ENCODE results near the gene KRT14. TPM values are rescaled to one million over a fixed set of nuclear protein-coding genes. Genes with fewer than 3 reads are reported as not detected.

The KRT14 gene
- polyA plus RNA-seq, 1 experiment, result 0.11 TPM

DNA sequence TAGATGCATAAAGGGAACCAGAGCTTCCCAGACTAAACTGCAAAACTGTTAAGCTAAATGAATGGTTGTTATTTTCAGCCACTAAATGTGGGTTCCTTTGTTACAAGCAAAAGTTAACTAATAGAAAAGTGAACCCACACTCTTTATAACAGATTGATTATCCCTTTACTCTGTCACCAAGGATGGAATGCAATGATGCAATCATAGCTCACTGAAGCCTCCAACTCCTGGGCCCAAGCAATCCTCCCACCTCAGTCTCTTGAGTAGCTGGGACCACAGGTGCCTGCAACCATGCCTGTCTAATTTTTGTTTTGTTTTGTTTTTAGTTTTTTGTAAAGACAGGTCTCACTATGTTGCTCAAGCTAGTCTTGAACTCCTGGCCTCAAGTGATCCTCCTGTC lies 21.4 kb downstream of the KRT14 start:
- Histone ChIP-seq H3K27me3 (ENCODE audit: control insufficient read depth, insufficient read depth, low read length) (peaks cover 15% of the 10 kb centered on the region), H3K36me3 (ENCODE audit: control insufficient read depth, insufficient read depth, low read length) (no peaks in the 10 kb centered on the region), H3K4me3 (ENCODE audit: low read depth, low read length) (no peak overlapping the region)
- CTCF ChIA-PET, result interaction anchor here (0.6 to 2.0 kb wide), 6 partner anchors 9 to 98 kb away, joined by 3 to 12 read pairs (median 6); no protein-coding TSS in a partner anchor
- TF ChIP-seq, protein P1, sequence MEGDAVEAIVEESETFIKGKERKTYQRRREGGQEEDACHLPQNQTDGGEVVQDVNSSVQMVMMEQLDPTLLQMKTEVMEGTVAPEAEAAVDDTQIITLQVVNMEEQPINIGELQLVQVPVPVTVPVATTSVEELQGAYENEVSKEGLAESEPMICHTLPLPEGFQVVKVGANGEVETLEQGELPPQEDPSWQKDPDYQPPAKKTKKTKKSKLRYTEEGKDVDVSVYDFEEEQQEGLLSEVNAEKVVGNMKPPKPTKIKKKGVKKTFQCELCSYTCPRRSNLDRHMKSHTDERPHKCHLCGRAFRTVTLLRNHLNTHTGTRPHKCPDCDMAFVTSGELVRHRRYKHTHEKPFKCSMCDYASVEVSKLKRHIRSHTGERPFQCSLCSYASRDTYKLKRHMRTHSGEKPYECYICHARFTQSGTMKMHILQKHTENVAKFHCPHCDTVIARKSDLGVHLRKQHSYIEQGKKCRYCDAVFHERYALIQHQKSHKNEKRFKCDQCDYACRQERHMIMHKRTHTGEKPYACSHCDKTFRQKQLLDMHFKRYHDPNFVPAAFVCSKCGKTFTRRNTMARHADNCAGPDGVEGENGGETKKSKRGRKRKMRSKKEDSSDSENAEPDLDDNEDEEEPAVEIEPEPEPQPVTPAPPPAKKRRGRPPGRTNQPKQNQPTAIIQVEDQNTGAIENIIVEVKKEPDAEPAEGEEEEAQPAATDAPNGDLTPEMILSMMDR (IDR thresholded peaks at IDR 0.05; ENCODE audit: insufficient read depth, low read depth, low read length), result no peak
- POLR2A ChIA-PET, result interaction anchor here (0.6 to 0.7 kb wide), 2 partner anchors 97 to 1531 kb away, joined by 3 to 4 read pairs; no protein-coding TSS in a partner anchor
- no peak for DNase-seq (ENCODE audit: low read depth)

DNA sequence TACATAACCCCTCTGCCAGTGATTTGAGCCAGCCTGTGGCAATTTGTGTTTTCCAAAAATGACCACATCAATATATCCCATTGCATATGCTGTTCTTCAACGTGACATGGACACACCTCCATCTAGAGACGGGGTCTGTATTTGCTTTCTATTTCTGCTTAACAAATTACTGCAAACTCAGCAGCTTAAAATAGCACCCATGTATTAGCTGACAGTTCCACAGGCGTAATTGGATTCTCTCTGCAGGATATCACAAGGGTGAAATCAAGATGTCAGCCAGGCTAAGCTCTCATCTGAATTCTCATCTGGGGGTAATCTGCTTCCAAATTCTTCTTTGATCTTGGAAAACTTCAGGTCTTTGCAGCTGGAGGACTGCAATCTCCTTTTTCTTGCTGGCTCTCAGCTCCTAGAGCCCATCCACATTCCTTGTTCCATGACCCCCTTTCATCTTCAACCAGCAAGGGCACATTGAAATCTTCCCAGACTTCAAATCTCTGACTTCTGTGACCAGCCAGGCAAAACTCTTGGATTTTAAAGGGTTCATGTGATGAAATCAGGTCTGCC lies 23.0 kb downstream of the KRT14 start:
- Histone ChIP-seq H3K4me3 (ENCODE audit: low read depth, low read length) (no peak overlapping the region), H3K36me3 (ENCODE audit: control insufficient read depth, insufficient read depth, low read length) (no peaks in the 10 kb centered on the region), H3K27me3 (ENCODE audit: control insufficient read depth, insufficient read depth, low read length) (peaks cover 10% of the 10 kb centered on the region)
- DNase-seq (ENCODE audit: low read depth), result no peak
- CTCF ChIA-PET, result interaction anchor here (0.7 to 1.4 kb wide), 2 partner anchors 14 to 85 kb away, joined by 4 read pairs; no protein-coding TSS in a partner anchor
- POLR2A ChIA-PET, result no interaction called here
- TF ChIP-seq, protein P1 (IDR thresholded peaks at IDR 0.05; ENCODE audit: insufficient read depth, low read depth, low read length), result no peak

DNA sequence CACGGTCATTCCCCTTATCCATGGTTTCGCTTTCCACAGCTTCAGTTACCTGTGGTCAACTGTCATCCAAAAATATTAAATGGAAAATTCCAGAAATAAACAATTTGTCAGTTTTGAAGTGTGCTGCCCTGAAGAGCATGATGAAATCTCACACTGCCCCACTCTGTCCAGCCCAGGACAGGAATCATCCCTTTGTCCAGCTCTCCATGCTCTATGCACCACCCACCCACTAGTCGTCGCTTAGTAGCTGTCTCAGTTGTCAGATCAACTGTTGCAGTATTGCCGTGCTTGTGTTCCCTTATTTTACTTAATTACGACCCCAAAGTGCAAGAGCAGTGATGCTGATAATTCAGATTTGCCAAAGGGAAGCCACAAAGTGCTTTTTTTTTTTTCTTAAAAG lies 25.1 kb downstream of the KRT14 start:
- TF ChIP-seq, protein P1 (IDR thresholded peaks at IDR 0.05; ENCODE audit: insufficient read depth, low read depth, low read length), result no peak
- DNase-seq (ENCODE audit: low read depth), result no peak
- ChIA-PET CTCF (no interaction called here), POLR2A (no interaction called here)
- no peaks in the 10 kb centered on the region for H3K36me3 ChIP-seq (ENCODE audit: control insufficient read depth, insufficient read depth, low read length)
- no peak overlapping the region for H3K4me3 ChIP-seq (ENCODE audit: low read depth, low read length)
- H3K27me3 ChIP-seq (ENCODE audit: control insufficient read depth, insufficient read depth, low read length), result peaks cover 9% of the 10 kb centered on the region

DNA sequence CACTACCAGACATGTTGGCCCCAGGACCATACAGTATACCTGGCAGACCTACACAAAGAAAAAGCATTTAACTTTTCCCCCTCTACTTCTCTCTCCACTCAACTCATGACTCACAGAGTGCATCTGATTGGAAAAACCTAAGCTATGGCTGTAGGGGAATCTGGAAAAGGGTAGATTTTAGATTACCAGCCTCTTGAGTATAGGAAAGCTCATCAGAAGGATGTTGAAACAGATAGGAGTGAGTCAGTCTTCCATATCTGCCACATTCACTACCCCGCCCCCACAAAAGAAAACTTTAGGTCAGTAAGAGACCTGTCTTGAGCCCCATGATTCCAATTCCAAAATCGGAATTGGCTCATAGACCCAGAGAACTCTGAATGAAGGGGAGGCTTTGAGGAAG lies 27.1 kb downstream of the KRT14 start:
- no peak overlapping the region for H3K4me3 ChIP-seq (ENCODE audit: low read depth, low read length)
- TF ChIP-seq, protein P1 (IDR thresholded peaks at IDR 0.05; ENCODE audit: insufficient read depth, low read depth, low read length), result no peak
- no peaks in the 10 kb centered on the region for H3K36me3 ChIP-seq (ENCODE audit: control insufficient read depth, insufficient read depth, low read length)
- ChIA-PET POLR2A (no interaction called here), CTCF (interaction anchor here (0.7 to 14.4 kb wide), 8 partner anchors 11 to 692 kb away, joined by 3 to 343 read pairs (median 4); no protein-coding TSS in a partner anchor)
- H3K27me3 ChIP-seq (ENCODE audit: control insufficient read depth, insufficient read depth, low read length), result peaks cover 7% of the 10 kb centered on the region
- no peak for DNase-seq (ENCODE audit: low read depth)

DNA sequence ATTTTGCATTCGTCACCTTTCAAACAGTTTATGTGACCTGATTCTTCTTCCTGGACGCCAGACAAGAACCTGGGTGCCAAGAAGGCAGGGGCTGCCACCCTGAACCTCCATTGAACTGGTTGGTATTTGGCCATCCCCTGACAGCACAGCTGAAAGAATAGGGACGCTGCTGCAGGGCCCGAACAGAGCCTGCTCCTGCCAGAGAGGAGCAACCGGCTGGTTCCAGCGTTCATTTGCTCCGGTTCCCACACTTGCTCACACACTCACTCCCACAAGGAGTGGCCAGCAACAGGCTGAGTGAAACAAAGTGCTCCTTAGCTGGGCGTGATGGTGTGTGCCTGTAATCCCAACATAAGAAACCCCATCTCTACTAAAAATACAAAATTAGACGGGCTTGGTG lies 29.8 kb downstream of the KRT14 start:
- Histone ChIP-seq H3K27me3 (ENCODE audit: control insufficient read depth, insufficient read depth, low read length) (peaks cover 3% of the 10 kb centered on the region; the same call in 1 of the 2 replicates), H3K4me3 (ENCODE audit: low read depth, low read length) (no peak overlapping the region), H3K36me3 (ENCODE audit: control insufficient read depth, insufficient read depth, low read length) (no peaks in the 10 kb centered on the region)
- TF ChIP-seq, protein P1 (IDR thresholded peaks at IDR 0.05; ENCODE audit: insufficient read depth, low read depth, low read length), result no peak
- no peak for DNase-seq (ENCODE audit: low read depth)
- POLR2A ChIA-PET, result no interaction called here
- CTCF ChIA-PET, result interaction anchor here (1.0 to 14.4 kb wide), 3 partner anchors 10 to 109 kb away, joined by 3 to 343 read pairs (median 4); no protein-coding TSS in a partner anchor
